ENCODE measurements around the gene C1orf52. TPM values are rescaled to one million over a fixed set of nuclear protein-coding genes. Genes with fewer than 3 reads are reported as not detected.

C1orf52 gene
- total and polyA plus RNA-seq, 9 of the 15 experiments (the other 6 are each of a cell fraction or from before 2014, with no cell fraction given), result 17.0 to 38.5 (median 33.0) TPM

DNA sequence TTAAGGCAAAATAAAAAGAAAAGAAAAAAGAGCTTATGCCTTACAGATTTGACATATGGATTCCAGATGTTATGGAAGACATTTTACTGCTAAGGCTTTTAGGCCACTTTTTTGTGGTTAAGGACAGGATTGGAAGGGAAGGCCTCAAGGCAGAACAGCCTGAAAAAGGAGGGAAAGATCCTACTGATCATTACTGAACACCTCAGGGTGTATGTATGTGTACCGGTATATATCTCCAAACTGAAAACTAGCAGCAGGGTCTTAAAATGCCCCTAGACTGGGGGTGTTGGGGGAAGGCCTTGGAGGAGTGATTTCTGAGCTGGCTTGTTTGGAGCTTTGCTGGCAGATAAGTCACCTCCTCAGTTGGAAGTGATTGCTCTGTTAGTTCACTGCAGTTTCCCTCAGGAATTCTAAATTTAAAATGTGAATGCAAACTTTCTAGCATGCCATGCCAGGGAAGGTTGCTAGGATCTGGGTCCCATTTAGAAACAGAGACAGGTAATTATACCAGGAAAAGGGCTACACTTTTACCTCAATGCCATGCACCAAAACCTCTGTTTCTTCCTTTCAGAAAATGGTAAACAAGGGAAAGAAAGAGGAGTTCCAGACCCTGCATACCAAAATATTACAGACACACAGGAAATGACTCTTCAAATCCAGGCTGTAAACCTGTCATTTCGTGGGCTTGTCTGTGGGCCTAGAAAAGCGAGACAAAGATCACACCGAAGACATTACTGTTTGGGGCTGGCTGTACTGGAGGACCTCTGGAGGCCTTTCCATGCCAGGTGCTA lies 15.0 kb downstream of the C1orf52 start (continued):
- TF ChIP-seq, protein P1, sequence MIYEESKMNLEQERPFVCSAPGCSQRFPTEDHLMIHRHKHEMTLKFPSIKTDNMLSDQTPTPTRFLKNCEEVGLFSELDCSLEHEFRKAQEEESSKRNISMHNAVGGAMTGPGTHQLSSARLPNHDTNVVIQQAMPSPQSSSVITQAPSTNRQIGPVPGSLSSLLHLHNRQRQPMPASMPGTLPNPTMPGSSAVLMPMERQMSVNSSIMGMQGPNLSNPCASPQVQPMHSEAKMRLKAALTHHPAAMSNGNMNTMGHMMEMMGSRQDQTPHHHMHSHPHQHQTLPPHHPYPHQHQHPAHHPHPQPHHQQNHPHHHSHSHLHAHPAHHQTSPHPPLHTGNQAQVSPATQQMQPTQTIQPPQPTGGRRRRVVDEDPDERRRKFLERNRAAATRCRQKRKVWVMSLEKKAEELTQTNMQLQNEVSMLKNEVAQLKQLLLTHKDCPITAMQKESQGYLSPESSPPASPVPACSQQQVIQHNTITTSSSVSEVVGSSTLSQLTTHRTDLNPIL (CRISPR knock-in tag; IDR thresholded peaks at IDR 0.05), result no peak
- no peak for TF ChIP-seq MXI1 (IDR thresholded peaks at IDR 0.05; ENCODE audit: low read depth, low read length)
- no peak for TF ChIP-seq HDAC1 (IDR thresholded peaks at IDR 0.05)
- TF ChIP-seq ZNF584 (CRISPR knock-in tag; IDR thresholded peaks at IDR 0.05; ENCODE audit: low read depth), result peak; percentile 54; the same call in 1 of the 2 replicates
- no peak for TF ChIP-seq MTA3 (IDR thresholded peaks at IDR 0.05; ENCODE audit: borderline replicate concordance)
- TF ChIP-seq, protein P2, sequence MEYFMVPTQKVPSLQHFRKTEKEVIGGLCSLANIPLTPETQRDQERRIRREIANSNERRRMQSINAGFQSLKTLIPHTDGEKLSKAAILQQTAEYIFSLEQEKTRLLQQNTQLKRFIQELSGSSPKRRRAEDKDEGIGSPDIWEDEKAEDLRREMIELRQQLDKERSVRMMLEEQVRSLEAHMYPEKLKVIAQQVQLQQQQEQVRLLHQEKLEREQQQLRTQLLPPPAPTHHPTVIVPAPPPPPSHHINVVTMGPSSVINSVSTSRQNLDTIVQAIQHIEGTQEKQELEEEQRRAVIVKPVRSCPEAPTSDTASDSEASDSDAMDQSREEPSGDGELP (CRISPR knock-in tag; IDR thresholded peaks at IDR 0.05; ENCODE audit: borderline replicate concordance), result no peak
- TF ChIP-seq NR3C1 (CRISPR knock-in tag; IDR thresholded peaks at IDR 0.05), result no peak
- no peak for TF ChIP-seq COPS2 (conservative IDR thresholded peaks at IDR 0.05)
- TF ChIP-seq PHF20 (IDR thresholded peaks at IDR 0.05; ENCODE audit: partially characterized antibody), result no peak
- peak; percentile 61 for TF ChIP-seq RBBP5 (IDR thresholded peaks at IDR 0.05; ENCODE audit: borderline replicate concordance, insufficient read depth, low read length, poor library complexity, severe bottlenecking)
- TF ChIP-seq CBFA2T3 (IDR thresholded peaks at IDR 0.05), result peak; percentile 31; the same call in 1 of the 2 replicates
- TF ChIP-seq, protein P3, sequence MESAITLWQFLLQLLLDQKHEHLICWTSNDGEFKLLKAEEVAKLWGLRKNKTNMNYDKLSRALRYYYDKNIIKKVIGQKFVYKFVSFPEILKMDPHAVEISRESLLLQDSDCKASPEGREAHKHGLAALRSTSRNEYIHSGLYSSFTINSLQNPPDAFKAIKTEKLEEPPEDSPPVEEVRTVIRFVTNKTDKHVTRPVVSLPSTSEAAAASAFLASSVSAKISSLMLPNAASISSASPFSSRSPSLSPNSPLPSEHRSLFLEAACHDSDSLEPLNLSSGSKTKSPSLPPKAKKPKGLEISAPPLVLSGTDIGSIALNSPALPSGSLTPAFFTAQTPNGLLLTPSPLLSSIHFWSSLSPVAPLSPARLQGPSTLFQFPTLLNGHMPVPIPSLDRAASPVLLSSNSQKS (CRISPR knock-in tag; IDR thresholded peaks at IDR 0.05), result no peak
- no peak for TF ChIP-seq KAT7 (CRISPR knock-in tag; IDR thresholded peaks at IDR 0.05; ENCODE audit: borderline replicate concordance)
- TF ChIP-seq, protein P4, sequence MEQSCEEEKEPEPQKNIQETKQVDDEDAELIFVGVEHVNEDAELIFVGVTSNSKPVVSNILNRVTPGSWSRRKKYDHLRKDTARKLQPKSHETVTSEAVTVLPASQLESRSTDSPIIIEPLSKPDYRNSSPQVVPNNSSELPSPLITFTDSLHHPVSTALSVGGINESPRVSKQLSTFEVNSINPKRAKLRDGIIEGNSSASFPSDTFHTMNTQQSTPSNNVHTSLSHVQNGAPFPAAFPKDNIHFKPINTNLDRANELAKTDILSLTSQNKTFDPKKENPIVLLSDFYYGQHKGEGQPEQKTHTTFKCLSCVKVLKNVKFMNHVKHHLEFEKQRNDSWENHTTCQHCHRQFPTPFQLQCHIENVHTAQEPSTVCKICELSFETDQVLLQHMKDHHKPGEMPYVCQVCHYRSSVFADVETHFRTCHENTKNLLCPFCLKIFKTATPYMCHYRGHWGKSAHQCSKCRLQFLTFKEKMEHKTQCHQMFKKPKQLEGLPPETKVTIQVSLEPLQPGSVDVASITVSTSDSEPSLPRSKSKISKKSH (CRISPR knock-in tag; IDR thresholded peaks at IDR 0.05), result no peak
- TF ChIP-seq SREBF2 (CRISPR knock-in tag; IDR thresholded peaks at IDR 0.05), result no peak
- TF ChIP-seq, protein P5, sequence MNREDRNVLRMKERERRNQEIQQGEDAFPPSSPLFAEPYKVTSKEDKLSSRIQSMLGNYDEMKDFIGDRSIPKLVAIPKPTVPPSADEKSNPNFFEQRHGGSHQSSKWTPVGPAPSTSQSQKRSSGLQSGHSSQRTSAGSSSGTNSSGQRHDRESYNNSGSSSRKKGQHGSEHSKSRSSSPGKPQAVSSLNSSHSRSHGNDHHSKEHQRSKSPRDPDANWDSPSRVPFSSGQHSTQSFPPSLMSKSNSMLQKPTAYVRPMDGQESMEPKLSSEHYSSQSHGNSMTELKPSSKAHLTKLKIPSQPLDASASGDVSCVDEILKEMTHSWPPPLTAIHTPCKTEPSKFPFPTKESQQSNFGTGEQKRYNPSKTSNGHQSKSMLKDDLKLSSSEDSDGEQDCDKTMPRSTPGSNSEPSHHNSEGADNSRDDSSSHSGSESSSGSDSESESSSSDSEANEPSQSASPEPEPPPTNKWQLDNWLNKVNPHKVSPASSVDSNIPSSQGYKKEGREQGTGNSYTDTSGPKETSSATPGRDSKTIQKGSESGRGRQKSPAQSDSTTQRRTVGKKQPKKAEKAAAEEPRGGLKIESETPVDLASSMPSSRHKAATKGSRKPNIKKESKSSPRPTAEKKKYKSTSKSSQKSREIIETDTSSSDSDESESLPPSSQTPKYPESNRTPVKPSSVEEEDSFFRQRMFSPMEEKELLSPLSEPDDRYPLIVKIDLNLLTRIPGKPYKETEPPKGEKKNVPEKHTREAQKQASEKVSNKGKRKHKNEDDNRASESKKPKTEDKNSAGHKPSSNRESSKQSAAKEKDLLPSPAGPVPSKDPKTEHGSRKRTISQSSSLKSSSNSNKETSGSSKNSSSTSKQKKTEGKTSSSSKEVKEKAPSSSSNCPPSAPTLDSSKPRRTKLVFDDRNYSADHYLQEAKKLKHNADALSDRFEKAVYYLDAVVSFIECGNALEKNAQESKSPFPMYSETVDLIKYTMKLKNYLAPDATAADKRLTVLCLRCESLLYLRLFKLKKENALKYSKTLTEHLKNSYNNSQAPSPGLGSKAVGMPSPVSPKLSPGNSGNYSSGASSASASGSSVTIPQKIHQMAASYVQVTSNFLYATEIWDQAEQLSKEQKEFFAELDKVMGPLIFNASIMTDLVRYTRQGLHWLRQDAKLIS (CRISPR knock-in tag; IDR thresholded peaks at IDR 0.05), result no peak
- no peak for TF ChIP-seq PTTG1 (tag; IDR thresholded peaks at IDR 0.05; ENCODE audit: low read depth)
- no peak for TF ChIP-seq ILK (tag; IDR thresholded peaks at IDR 0.05; ENCODE audit: borderline replicate concordance, low read depth)
